Caco-2 (cell line): ENCODE measurements around the gene LARP4. TPM values are rescaled to one million over a fixed set of nuclear protein-coding genes. Genes with fewer than 3 reads are reported as not detected.

Experiments used
- BruUV-seq: library from RNA; stranded (reverse); fragments of 400-500 nt; replicated peaks from 2 replicates; lab custom pipeline; 2021; lab: Mats Ljungman, UMichigan
- CTCF ChIA-PET: fragments of 300-600 bp; sonication (Branson Sonifier 250); formaldehyde crosslinking; loops from one replicate; lab custom pipeline; 2022; ENCODE audit warnings: antibody characterized with exemption; lab: Charles Lee
- POLR2A ChIA-PET: fragments of 300-600 bp; sonication (Branson Sonifier 250); formaldehyde crosslinking; loops from one replicate; lab custom pipeline; 2022; ENCODE audit warnings: antibody characterized with exemption; lab: Charles Lee
- DNase-seq, 2 experiments: peaks; one replicate each; pipeline versions ENCODE4 v3.0.0 to v3.0.0-alpha.2; 2020 to 2022
- H3K27me3 ChIP-seq: replicated peaks from 2 replicates; pipeline ENCODE4 v1.6.0; 2011; ENCODE audit warnings: low read length; ENCODE audit not compliant: control insufficient read depth, insufficient read depth
- H3K36me3 ChIP-seq: 2 replicates; pipeline ENCODE4 v1.5.1; 2011; ENCODE audit warnings: low read length; ENCODE audit not compliant: control insufficient read depth, insufficient read depth
- H3K4me1 ChIP-seq: fragments of 250-450 bp; sonication (Bioruptor Pico); 2 replicates; pipeline ENCODE4 v1.5.1; 2020; ENCODE audit warnings: mild to moderate bottlenecking
- H3K4me3 ChIP-seq: 2 replicates; pipeline ENCODE4 v1.5.1; 2011; ENCODE audit warnings: low read depth, mild to moderate bottlenecking, control low read depth, low read length
- H3K9me3 ChIP-seq: fragments of 250-450 bp; sonication (Bioruptor Pico); 2 replicates; pipeline ENCODE4 v1.5.1; 2020; ENCODE audit warnings: mild to moderate bottlenecking, moderate library complexity
- H3K27ac Mint-ChIP-seq: one replicate; pipeline ENCODE4 v1.8.0; 2022; ENCODE audit warnings: mixed read lengths; ENCODE audit not compliant: unreplicated experiment
- H3K27me3 Mint-ChIP-seq: one replicate; pipeline ENCODE4 v1.8.0; 2022; ENCODE audit warnings: mixed read lengths; ENCODE audit not compliant: insufficient read depth, unreplicated experiment
- H3K36me3 Mint-ChIP-seq: one replicate; pipeline ENCODE4 v1.8.0; 2022; ENCODE audit warnings: mild to moderate bottlenecking, mixed read lengths; ENCODE audit not compliant: insufficient read depth, unreplicated experiment
- H3K4me1 Mint-ChIP-seq: one replicate; pipeline ENCODE4 v1.8.0; 2022; ENCODE audit warnings: low read depth, mixed read lengths; ENCODE audit not compliant: unreplicated experiment
- H3K4me3 Mint-ChIP-seq: one replicate; pipeline ENCODE4 v1.8.0; 2022; ENCODE audit warnings: mild to moderate bottlenecking, moderate library complexity, mixed read lengths; ENCODE audit not compliant: unreplicated experiment
- H3K9me3 Mint-ChIP-seq: one replicate; pipeline ENCODE4 v1.8.0; 2022; ENCODE audit warnings: mixed read lengths; ENCODE audit not compliant: unreplicated experiment
- intact Hi-C: fragments of 100-400 bp; cut with micrococcal nuclease; formaldehyde crosslinking; loops from one replicate; pipeline ENCODE4 v1.10.0; 2022; ENCODE audit not compliant: unreplicated experiment
- total RNA-seq: library from RNA; stranded (reverse); gene quantifications from 2 replicates; pipeline ENCODE4 v1.2.3, GENCODE V29; 2022
- TF ChIP-seq, protein P1 (sequence below), 2 experiments: fragments of 200-600 bp in 1 of 2; IDR thresholded peaks; 1 replicate in 1 of 2; 2 replicates in 1 of 2; pipeline versions ENCODE4 v1.5.1 to v1.8.0; 2011 to 2022; ENCODE audit warnings: antibody characterized with exemption in 1 of 2, control low read depth in 1 of 2, inconsistent platforms in 1 of 2, low read depth in 1 of 2, low read length in 1 of 2, mild to moderate bottlenecking in 1 of 2, moderate library complexity in 1 of 2; ENCODE audit not compliant: insufficient read depth in 1 of 2, severe bottlenecking in 1 of 2, unreplicated experiment in 1 of 2

LARP4 gene
- total RNA-seq, 1 experiment from 2014 or later: 115 TPM

- Mint-ChIP-seq H3K4me1 (no peaks in the 10 kb centered on the region), H3K36me3 (no peaks in the 10 kb centered on the region), H3K4me3 (no peak overlapping the region), H3K9me3 (no peaks in the 10 kb centered on the region), H3K27me3 (no peaks in the 10 kb centered on the region), H3K27ac (no peak overlapping the region)
- Histone ChIP-seq H3K27me3 (no peaks in the 10 kb centered on the region), H3K4me3 (no peak overlapping the region), H3K4me1 (0 out of 2 replicates have a peak, but pooled peaks cover 5% of the 10 kb centered on the region), H3K9me3 (no peaks in the 10 kb centered on the region), H3K36me3 (no peaks in the 10 kb centered on the region)
- intact Hi-C loops: no loop called here
- no TSS peak for BruUV-seq
- TF ChIP-seq, protein P1, sequence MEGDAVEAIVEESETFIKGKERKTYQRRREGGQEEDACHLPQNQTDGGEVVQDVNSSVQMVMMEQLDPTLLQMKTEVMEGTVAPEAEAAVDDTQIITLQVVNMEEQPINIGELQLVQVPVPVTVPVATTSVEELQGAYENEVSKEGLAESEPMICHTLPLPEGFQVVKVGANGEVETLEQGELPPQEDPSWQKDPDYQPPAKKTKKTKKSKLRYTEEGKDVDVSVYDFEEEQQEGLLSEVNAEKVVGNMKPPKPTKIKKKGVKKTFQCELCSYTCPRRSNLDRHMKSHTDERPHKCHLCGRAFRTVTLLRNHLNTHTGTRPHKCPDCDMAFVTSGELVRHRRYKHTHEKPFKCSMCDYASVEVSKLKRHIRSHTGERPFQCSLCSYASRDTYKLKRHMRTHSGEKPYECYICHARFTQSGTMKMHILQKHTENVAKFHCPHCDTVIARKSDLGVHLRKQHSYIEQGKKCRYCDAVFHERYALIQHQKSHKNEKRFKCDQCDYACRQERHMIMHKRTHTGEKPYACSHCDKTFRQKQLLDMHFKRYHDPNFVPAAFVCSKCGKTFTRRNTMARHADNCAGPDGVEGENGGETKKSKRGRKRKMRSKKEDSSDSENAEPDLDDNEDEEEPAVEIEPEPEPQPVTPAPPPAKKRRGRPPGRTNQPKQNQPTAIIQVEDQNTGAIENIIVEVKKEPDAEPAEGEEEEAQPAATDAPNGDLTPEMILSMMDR (IDR thresholded peaks at IDR 0.05; ENCODE audit: insufficient read depth in 1 of 2, low read depth in 1 of 2, low read length in 1 of 2, severe bottlenecking in 1 of 2, unreplicated experiment in 1 of 2): no peak
- no peak for DNase-seq
- ChIA-PET POLR2A (no interaction called here), CTCF (no interaction called here)
Observed at GRCh38 chr12:50353404-50353803, 47.3 kb upstream of the LARP4 start.

GRCh38 chr12:50353869-50354593 lies 46.7 kb upstream of the LARP4 start:
- H3K9me3 ChIP-seq: no peaks in the 10 kb centered on the region
- BruUV-seq: no TSS peak
- ChIA-PET CTCF (no interaction called here), POLR2A (no interaction called here)
- no peak overlapping the region for H3K4me3 ChIP-seq
- H3K36me3 ChIP-seq: no peaks in the 10 kb centered on the region
- intact Hi-C loops: no loop called here
- H3K27me3 ChIP-seq: no peaks in the 10 kb centered on the region
- Mint-ChIP-seq H3K4me1 (no peaks in the 10 kb centered on the region), H3K27me3 (no peaks in the 10 kb centered on the region), H3K27ac (no peak overlapping the region), H3K4me3 (no peak overlapping the region), H3K36me3 (no peaks in the 10 kb centered on the region), H3K9me3 (no peaks in the 10 kb centered on the region)
- DNase-seq: no peak
- TF ChIP-seq, protein P1 (IDR thresholded peaks at IDR 0.05; ENCODE audit: insufficient read depth in 1 of 2, low read depth in 1 of 2, low read length in 1 of 2, severe bottlenecking in 1 of 2, unreplicated experiment in 1 of 2): no peak
- 0 out of 2 replicates have a peak, but pooled peaks cover 5% of the 10 kb centered on the region for H3K4me1 ChIP-seq

GRCh38 chr12:50354908-50355307 lies 45.8 kb upstream of the LARP4 start:
- Mint-ChIP-seq H3K27ac (no peak overlapping the region), H3K36me3 (no peaks in the 10 kb centered on the region), H3K27me3 (no peaks in the 10 kb centered on the region), H3K9me3 (no peaks in the 10 kb centered on the region), H3K4me3 (no peak overlapping the region), H3K4me1 (no peaks in the 10 kb centered on the region)
- no peaks in the 10 kb centered on the region for H3K36me3 ChIP-seq
- DNase-seq: no peak
- no peaks in the 10 kb centered on the region for H3K27me3 ChIP-seq
- CTCF ChIA-PET: no interaction called here
- H3K4me1 ChIP-seq: 0 out of 2 replicates have a peak, but pooled peaks cover 5% of the 10 kb centered on the region
- POLR2A ChIA-PET: no interaction called here
- no peak overlapping the region for H3K4me3 ChIP-seq
- TF ChIP-seq, protein P1 (IDR thresholded peaks at IDR 0.05; ENCODE audit: insufficient read depth in 1 of 2, low read depth in 1 of 2, low read length in 1 of 2, severe bottlenecking in 1 of 2, unreplicated experiment in 1 of 2): no peak
- BruUV-seq: no TSS peak
- H3K9me3 ChIP-seq: no peaks in the 10 kb centered on the region
- intact Hi-C loops: no loop called here
